ENCODE results near the gene UBQLN2. TPM values are rescaled to one million over a fixed set of nuclear protein-coding genes. Genes with fewer than 3 reads are reported as not detected.

Gene UBQLN2
- total RNA-seq, 4 donors from 2014 or later, result 22.2 to 27.8 (median 25.3) TPM

GRCh38 chrX:56554870-56555269, 8.6 kb upstream of the UBQLN2 start:
- no peaks in the 10 kb centered on the region for H3K36me3 ChIP-seq
- H3K27ac ChIP-seq, result no peak overlapping the region
- H3K4me1 ChIP-seq, result no peaks in the 10 kb centered on the region
- no peak for DNase-seq (ENCODE audit: low spot score in 2 of 2)
- no peaks in the 10 kb centered on the region for H3K27me3 ChIP-seq
- H3K9me3 ChIP-seq, result no peaks in the 10 kb centered on the region
- no peak overlapping the region for H3K4me3 ChIP-seq
- 84 to 91% methylated on average over 4 of the region's 4 CpGs for WGBS, 2 donors
- TF ChIP-seq, protein P1, sequence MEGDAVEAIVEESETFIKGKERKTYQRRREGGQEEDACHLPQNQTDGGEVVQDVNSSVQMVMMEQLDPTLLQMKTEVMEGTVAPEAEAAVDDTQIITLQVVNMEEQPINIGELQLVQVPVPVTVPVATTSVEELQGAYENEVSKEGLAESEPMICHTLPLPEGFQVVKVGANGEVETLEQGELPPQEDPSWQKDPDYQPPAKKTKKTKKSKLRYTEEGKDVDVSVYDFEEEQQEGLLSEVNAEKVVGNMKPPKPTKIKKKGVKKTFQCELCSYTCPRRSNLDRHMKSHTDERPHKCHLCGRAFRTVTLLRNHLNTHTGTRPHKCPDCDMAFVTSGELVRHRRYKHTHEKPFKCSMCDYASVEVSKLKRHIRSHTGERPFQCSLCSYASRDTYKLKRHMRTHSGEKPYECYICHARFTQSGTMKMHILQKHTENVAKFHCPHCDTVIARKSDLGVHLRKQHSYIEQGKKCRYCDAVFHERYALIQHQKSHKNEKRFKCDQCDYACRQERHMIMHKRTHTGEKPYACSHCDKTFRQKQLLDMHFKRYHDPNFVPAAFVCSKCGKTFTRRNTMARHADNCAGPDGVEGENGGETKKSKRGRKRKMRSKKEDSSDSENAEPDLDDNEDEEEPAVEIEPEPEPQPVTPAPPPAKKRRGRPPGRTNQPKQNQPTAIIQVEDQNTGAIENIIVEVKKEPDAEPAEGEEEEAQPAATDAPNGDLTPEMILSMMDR (IDR thresholded peaks at IDR 0.05), result no peak
- TF ChIP-seq POLR2A (IDR thresholded peaks at IDR 0.05), result no peak
- TF ChIP-seq EP300 (IDR thresholded peaks at IDR 0.05), result no peak

DNA sequence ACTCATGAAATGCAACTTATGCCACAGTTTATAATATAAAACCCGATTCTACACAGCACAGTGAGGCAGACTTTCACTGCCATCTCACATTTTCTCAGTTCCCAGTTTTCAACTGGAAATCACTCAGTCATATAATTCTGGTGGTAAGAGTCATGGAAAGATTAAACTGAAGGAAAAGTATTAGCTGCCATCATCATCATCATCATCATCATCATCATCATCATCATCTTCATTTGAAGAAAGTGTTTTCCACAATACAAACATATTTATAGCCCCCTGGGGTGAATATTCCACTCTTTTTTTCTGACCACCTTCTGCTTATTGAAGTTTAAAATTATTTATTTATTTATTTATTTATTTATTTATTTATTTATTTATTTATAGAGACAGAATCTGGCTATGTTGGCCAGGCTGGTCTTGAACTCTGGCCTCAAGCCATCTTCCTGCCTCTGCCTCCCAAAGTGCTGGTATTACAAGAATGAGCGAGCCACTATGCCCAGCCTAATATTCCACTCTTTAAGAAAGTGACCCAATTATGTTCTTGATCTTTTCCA, 6.0 kb upstream of the UBQLN2 start:
- Histone ChIP-seq H3K9me3 (no peaks in the 10 kb centered on the region), H3K27ac (no peak overlapping the region), H3K36me3 (no peaks in the 10 kb centered on the region), H3K4me3 (no peak overlapping the region), H3K27me3 (no peaks in the 10 kb centered on the region), H3K4me1 (no peaks in the 10 kb centered on the region)
- 76 to 88% methylated on average over 2 of the region's 2 CpGs for WGBS, 2 donors
- no peak for DNase-seq (ENCODE audit: low spot score in 2 of 2)
- TF ChIP-seq, protein P1 (IDR thresholded peaks at IDR 0.05), result no peak
- TF ChIP-seq EP300 (IDR thresholded peaks at IDR 0.05), result no peak
- no peak for TF ChIP-seq POLR2A (IDR thresholded peaks at IDR 0.05)

- DNase-seq (ENCODE audit: low spot score in 2 of 2), result peak in 1 of 2 donors; percentile 15
- TF ChIP-seq, protein P1 (IDR thresholded peaks at IDR 0.05), result no peak
- TF ChIP-seq EP300 (IDR thresholded peaks at IDR 0.05) (peak in 1 of 2 donors; percentile 9), POLR2A (IDR thresholded peaks at IDR 0.05) (no peak)
- 0 to 39% methylated on average over 5 to 23 of the region's 23 CpGs for WGBS, 2 donors
- Histone ChIP-seq H3K36me3 (no peaks in the 10 kb centered on the region), H3K27me3 (peaks cover 0 to 7% of the 10 kb centered on the region in 2 donors), H3K4me1 (peaks cover 0 to 28% (median 2%) of the 10 kb centered on the region in 4 donors), H3K4me3 (peak overlapping the region; percentile 64 to 74 (median 66)), H3K27ac (peak overlapping the region; percentile 97 to 99 (median 98)), H3K9me3 (no peaks in the 10 kb centered on the region)
Observed at GRCh38 chrX:56564164-56564885, 898 bp downstream of the UBQLN2 start.

DNA sequence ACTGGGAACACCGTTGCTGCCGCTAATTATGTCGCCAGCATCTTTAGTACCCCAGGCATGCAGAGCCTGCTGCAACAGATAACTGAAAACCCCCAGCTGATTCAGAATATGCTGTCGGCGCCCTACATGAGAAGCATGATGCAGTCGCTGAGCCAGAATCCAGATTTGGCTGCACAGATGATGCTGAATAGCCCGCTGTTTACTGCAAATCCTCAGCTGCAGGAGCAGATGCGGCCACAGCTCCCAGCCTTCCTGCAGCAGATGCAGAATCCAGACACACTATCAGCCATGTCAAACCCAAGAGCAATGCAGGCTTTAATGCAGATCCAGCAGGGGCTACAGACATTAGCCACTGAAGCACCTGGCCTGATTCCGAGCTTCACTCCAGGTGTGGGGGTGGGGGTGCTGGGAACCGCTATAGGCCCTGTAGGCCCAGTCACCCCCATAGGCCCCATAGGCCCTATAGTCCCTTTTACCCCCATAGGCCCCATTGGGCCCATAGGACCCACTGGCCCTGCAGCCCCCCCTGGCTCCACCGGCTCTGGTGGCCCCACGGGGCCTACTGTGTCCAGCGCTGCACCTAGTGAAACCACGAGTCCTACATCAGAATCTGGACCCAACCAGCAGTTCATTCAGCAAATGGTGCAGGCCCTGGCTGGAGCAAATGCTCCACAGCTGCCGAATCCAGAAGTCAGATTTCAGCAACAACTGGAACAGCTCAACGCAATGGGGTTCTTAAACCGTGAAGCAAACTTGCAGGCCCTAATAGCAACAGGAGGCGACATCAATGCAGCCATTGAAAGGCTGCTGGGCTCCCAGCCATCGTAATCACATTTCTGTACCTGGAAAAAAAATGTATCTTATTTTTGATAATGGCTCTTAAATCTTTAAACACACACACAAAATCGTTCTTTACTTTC, 1.8 kb downstream of the UBQLN2 start:
- Histone ChIP-seq H3K9me3 (no peaks in the 10 kb centered on the region), H3K36me3 (no peaks in the 10 kb centered on the region), H3K27me3 (peaks cover 0 to 7% of the 10 kb centered on the region in 2 donors), H3K4me3 (peak overlapping the region; percentile 64 to 74 (median 66)), H3K4me1 (peaks cover 0 to 37% (median 7%) of the 10 kb centered on the region in 4 donors), H3K27ac (peak overlapping the region in 3 of 4 donors; percentile 98 to 99 (median 99))
- 1 to 57% methylated on average over 11 to 17 of the region's 20 CpGs for WGBS, 2 donors
- no peak for DNase-seq (ENCODE audit: low spot score in 2 of 2)
- TF ChIP-seq EP300 (IDR thresholded peaks at IDR 0.05) (no peak), POLR2A (IDR thresholded peaks at IDR 0.05) (no peak)
- TF ChIP-seq, protein P1 (IDR thresholded peaks at IDR 0.05), result no peak

Measured in tibial nerve (tissue), 4 donors.